A549 (cell line): ENCODE results near the gene GALNT7. TPM values are rescaled to one million over a fixed set of nuclear protein-coding genes. Genes with fewer than 3 reads are reported as not detected.

ENCODE experiments used
- ATAC-seq, 2 experiments: fragments of 200-7000 bp in 1 of 2; fragments of >200 bp in 1 of 2; cut with Nextera tagmentation in 1 of 2; cut with Tn5 transposase in 1 of 2; 3 replicates each; pipeline versions ENCODE4 v1.8.0 to v1.9.1; 2018 to 2020; ENCODE audit warnings: mild to moderate bottlenecking in 1 of 2, moderate library complexity in 1 of 2
- CTCF ChIA-PET: fragments of 300-600 bp; sonication (Branson Sonifier 250); formaldehyde crosslinking; extraction: SDS; loops from one replicate; lab custom pipeline; 2021; ENCODE audit warnings: antibody characterized with exemption, inconsistent platforms; lab: Yijun Ruan, JAX
- POLR2A ChIA-PET: fragments of 350-600 bp; formaldehyde crosslinking; extraction: SDS; loops from one replicate; lab custom pipeline; 2021; ENCODE audit warnings: antibody characterized with exemption, inconsistent platforms; lab: Yijun Ruan, JAX
- DNase-seq, 2 experiments: peaks; one replicate each; pipeline versions ENCODE4 v3.0.0 to v3.0.0-alpha.2; 2011 to 2016; ENCODE audit warnings: low read depth in 1 of 2, low spot score in 1 of 2
- FAIRE-seq: peaks from 2 replicates; lab custom pipeline; 2011; peaks lifted over from hg19 to GRCh38; lab: Jason Lieb, UNC
- H3K27ac ChIP-seq, 2 experiments: fragments of >200 bp; sonication (Bioruptor Twin); formaldehyde crosslinking; 3 replicates each; pipeline ENCODE4 v1.5.1; 2016 to 2017
- H3K4me1 ChIP-seq: fragments of >200 bp; sonication (Bioruptor Twin); formaldehyde crosslinking; 3 replicates; pipeline ENCODE4 v1.6.1; 2016
- H3K4me2 ChIP-seq: fragments of >200 bp; sonication (Bioruptor Twin); formaldehyde crosslinking; 3 replicates; pipeline ENCODE4 v1.6.1; 2016
- H3K4me3 ChIP-seq: fragments of >200 bp; sonication (Bioruptor Twin); formaldehyde crosslinking; 3 replicates; pipeline ENCODE4 v1.5.1; 2016
- H3K9me3 ChIP-seq: fragments of >200 bp; sonication (Bioruptor Twin); formaldehyde crosslinking; 3 replicates; pipeline ENCODE4 v1.6.1; 2016
- BCL3 ChIP-seq: fragments of >200 bp; sonication (Bioruptor Twin); formaldehyde crosslinking; IDR thresholded peaks from 3 replicates; pipeline ENCODE4 v1.6.1; 2016
- CEBPB ChIP-seq, 2 experiments: fragments of >200 bp in 1 of 2; sonication (Bioruptor Twin) in 1 of 2; formaldehyde crosslinking in 1 of 2; IDR thresholded peaks; 2 replicates each; pipeline ENCODE4 v1.6.1; 2012 to 2016
- EP300 ChIP-seq, 2 experiments: fragments of >200 bp; sonication (Bioruptor Twin); formaldehyde crosslinking; IDR thresholded peaks; 2 replicates in 1 of 2; 3 replicates in 1 of 2; pipeline ENCODE4 v1.6.1; 2016 to 2017
- HEYL ChIP-seq: fragments of 250-450 bp; sonication (Bioruptor Pico); IDR thresholded peaks from 2 replicates; pipeline ENCODE4 v1.8.0; 2021; ENCODE audit warnings: mild to moderate bottlenecking, moderate library complexity
- NR3C1 ChIP-seq: fragments of >200 bp; sonication (Bioruptor Twin); formaldehyde crosslinking; IDR thresholded peaks from 3 replicates; pipeline ENCODE4 v1.6.1; 2017
- RARB ChIP-seq: fragments of 250-450 bp; sonication (Bioruptor Pico); IDR thresholded peaks from 2 replicates; pipeline ENCODE4 v1.8.0; 2021; ENCODE audit warnings: mild to moderate bottlenecking, moderate library complexity
- RCOR1 ChIP-seq: fragments of 150-350 bp; IDR thresholded peaks from 2 replicates; pipeline ENCODE4 v1.6.1; 2014; ENCODE audit warnings: antibody characterized with exemption, low read length, low read depth
- TP53 ChIP-seq: fragments of 250-450 bp; sonication (Bioruptor Pico); IDR thresholded peaks from 2 replicates; pipeline ENCODE4 v1.5.0; 2021; ENCODE audit warnings: mild to moderate bottlenecking, moderate library complexity
- USF2 ChIP-seq: fragments of 450-650 bp; IDR thresholded peaks from 2 replicates; pipeline ENCODE4 v1.6.1; 2014; ENCODE audit warnings: antibody characterized with exemption
- ZC3H11A ChIP-seq: fragments of 450-650 bp; IDR thresholded peaks from 2 replicates; pipeline ENCODE4 v1.6.1; 2014; ENCODE audit warnings: antibody characterized with exemption, mild to moderate bottlenecking
- ZNF302 ChIP-seq: fragments of 250-450 bp; sonication (Bioruptor Pico); IDR thresholded peaks from 2 replicates; pipeline ENCODE4 v1.9.0; 2021; ENCODE audit warnings: inconsistent platforms, mild to moderate bottlenecking, moderate library complexity
- WGBS: methylation state at CpG from one replicate; pipeline ENCODE4 v1.1.6; 2017; ENCODE audit errors: missing lambda C conversion rate; 5-methylcytosine and 5-hydroxymethylcytosine counted together
- polyA plus RNA-seq, 4 experiments: library from polyadenylated mRNA; depleted of rRNA in 3 of 4; stranded (reverse); fragments of >200 nt; fragmentation: RNase III in 1 of 4; extraction: RNeasy Plus Mini Kit Qiagen cat#74134 plus additional on column Dnase treatment in 1 of 4; gene quantifications; 2 replicates in 3 of 4; 3 replicates in 1 of 4; pipeline ENCODE4 v1.2.3, GENCODE V29; 2011 to 2017
- TF ChIP-seq, protein P1 (sequence below): fragments of >200 bp; sonication (Bioruptor Twin); formaldehyde crosslinking; IDR thresholded peaks from 3 replicates; pipeline ENCODE4 v1.5.1; 2016
- TF ChIP-seq, protein P2 (sequence below): fragments of 250-450 bp; sonication (Bioruptor Pico); IDR thresholded peaks from 2 replicates; pipeline ENCODE4 v1.5.0; 2021; ENCODE audit warnings: mild to moderate bottlenecking, moderate library complexity, borderline replicate concordance
- TF ChIP-seq, protein P3 (sequence below): fragments of 250-450 bp; sonication (Bioruptor Pico); IDR thresholded peaks from 2 replicates; pipeline ENCODE4 v1.5.0; 2020; ENCODE audit warnings: low read depth, mild to moderate bottlenecking, moderate library complexity

The GALNT7 gene
- polyA plus RNA-seq, 2 of the 4 experiments (the other 2 are of a cell fraction) = 28.8 to 63.6 TPM

- no peak overlapping the region for H3K4me3 ChIP-seq
- 89% methylated on average over 4 of the region's 4 CpGs for WGBS
- TF ChIP-seq, protein P1, sequence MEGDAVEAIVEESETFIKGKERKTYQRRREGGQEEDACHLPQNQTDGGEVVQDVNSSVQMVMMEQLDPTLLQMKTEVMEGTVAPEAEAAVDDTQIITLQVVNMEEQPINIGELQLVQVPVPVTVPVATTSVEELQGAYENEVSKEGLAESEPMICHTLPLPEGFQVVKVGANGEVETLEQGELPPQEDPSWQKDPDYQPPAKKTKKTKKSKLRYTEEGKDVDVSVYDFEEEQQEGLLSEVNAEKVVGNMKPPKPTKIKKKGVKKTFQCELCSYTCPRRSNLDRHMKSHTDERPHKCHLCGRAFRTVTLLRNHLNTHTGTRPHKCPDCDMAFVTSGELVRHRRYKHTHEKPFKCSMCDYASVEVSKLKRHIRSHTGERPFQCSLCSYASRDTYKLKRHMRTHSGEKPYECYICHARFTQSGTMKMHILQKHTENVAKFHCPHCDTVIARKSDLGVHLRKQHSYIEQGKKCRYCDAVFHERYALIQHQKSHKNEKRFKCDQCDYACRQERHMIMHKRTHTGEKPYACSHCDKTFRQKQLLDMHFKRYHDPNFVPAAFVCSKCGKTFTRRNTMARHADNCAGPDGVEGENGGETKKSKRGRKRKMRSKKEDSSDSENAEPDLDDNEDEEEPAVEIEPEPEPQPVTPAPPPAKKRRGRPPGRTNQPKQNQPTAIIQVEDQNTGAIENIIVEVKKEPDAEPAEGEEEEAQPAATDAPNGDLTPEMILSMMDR = no peak
- TF ChIP-seq, protein P2, sequence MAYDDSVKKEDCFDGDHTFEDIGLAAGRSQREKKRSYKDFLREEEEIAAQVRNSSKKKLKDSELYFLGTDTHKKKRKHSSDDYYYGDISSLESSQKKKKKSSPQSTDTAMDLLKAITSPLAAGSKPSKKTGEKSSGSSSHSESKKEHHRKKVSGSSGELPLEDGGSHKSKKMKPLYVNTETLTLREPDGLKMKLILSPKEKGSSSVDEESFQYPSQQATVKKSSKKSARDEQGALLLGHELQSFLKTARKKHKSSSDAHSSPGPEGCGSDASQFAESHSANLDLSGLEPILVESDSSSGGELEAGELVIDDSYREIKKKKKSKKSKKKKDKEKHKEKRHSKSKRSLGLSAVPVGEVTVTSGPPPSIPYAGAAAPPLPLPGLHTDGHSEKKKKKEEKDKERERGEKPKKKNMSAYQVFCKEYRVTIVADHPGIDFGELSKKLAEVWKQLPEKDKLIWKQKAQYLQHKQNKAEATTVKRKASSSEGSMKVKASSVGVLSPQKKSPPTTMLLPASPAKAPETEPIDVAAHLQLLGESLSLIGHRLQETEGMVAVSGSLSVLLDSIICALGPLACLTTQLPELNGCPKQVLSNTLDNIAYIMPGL (CRISPR knock-in tag) = no peak
- TF ChIP-seq CEBPB (IDR thresholded peaks at IDR 0.05) = no peak
- DNase-seq = no peak
- H3K9me3 ChIP-seq = peaks cover 1% of the 10 kb centered on the region; the same call in 2 of the 3 replicates
- no peaks in the 10 kb centered on the region for H3K4me1 ChIP-seq
- ChIA-PET POLR2A (no interaction called here), CTCF (no interaction called here)
- no peak overlapping the region for H3K4me2 ChIP-seq
- no peak for ATAC-seq
- H3K27ac ChIP-seq = no peak overlapping the region
- FAIRE-seq = no peak
Measured at GRCh38 chr4:173289353-173289727, 120.7 kb downstream of the GALNT7 start.

GRCh38 chr4:173291899-173292298 is 123.3 kb downstream of the GALNT7 start:
- POLR2A ChIA-PET = no interaction called here
- no peak for DNase-seq
- Histone ChIP-seq H3K4me1 (no peaks in the 10 kb centered on the region), H3K9me3 (no peaks in the 10 kb centered on the region), H3K4me2 (no peak overlapping the region), H3K27ac (no peak overlapping the region), H3K4me3 (no peak overlapping the region)
- ATAC-seq = no peak
- 95% methylated on average over 5 of the region's 5 CpGs for WGBS
- CTCF ChIA-PET = interaction anchor here (1.2 to 1.4 kb wide), 2 partner anchors 9 to 10 kb away, joined by 3 to 6 read pairs; no protein-coding TSS in a partner anchor
- no peak for FAIRE-seq
- TF ChIP-seq, protein P3, sequence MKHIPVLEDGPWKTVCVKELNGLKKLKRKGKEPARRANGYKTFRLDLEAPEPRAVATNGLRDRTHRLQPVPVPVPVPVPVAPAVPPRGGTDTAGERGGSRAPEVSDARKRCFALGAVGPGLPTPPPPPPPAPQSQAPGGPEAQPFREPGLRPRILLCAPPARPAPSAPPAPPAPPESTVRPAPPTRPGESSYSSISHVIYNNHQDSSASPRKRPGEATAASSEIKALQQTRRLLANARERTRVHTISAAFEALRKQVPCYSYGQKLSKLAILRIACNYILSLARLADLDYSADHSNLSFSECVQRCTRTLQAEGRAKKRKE (CRISPR knock-in tag) = no peak
- no peak for TF ChIP-seq NR3C1
- TF ChIP-seq BCL3 = no peak
- TF ChIP-seq RCOR1 = no peak
- no peak for TF ChIP-seq RARB (CRISPR knock-in tag)
- no peak for TF ChIP-seq ZNF302 (CRISPR knock-in tag)
- TF ChIP-seq USF2 = no peak
- TF ChIP-seq TP53 (CRISPR knock-in tag) = no peak
- TF ChIP-seq EP300 (IDR thresholded peaks at IDR 0.05) = no peak
- TF ChIP-seq, protein P2 (CRISPR knock-in tag) = no peak
- no peak for TF ChIP-seq HEYL (CRISPR knock-in tag)
- no peak for TF ChIP-seq ZC3H11A
